Measurements from ENCODE around the gene FBXW11. TPM values are rescaled to one million over a fixed set of nuclear protein-coding genes. Genes with fewer than 3 reads are reported as not detected.

FBXW11 gene
- total RNA-seq, 1 experiment from 2014 or later, result 34.9 TPM

GRCh38 chr5:171871711-171872110, 134.7 kb downstream of the FBXW11 start:
- no TSS peak for BruUV-seq (replicated peaks)
- no peak overlapping the region for H3K27ac ChIP-seq (ENCODE audit: low read depth, low read length, poor library complexity, severe bottlenecking)
- intact Hi-C loops (cut with micrococcal nuclease; ENCODE audit: unreplicated experiment), result no loop called here
- H3K4me1 ChIP-seq (ENCODE audit: insufficient read depth, low read length, poor library complexity, severe bottlenecking), result no peaks in the 10 kb centered on the region
- CTCF ChIA-PET, result no interaction called here
- TF ChIP-seq EZH2 (IDR thresholded peaks at IDR 0.05; ENCODE audit: borderline replicate concordance, low read depth, low read length, poor library complexity, severe bottlenecking), result no peak
- no peak for TF ChIP-seq CTCF (conservative IDR thresholded peaks at IDR 0.05; ENCODE audit: low read depth, low read length)
- POLR2A ChIA-PET (ENCODE audit: low non-redundant PET), result no interaction called here
- H3K9me3 ChIP-seq (ENCODE audit: low read depth, low read length, poor library complexity, severe bottlenecking), result no peaks in the 10 kb centered on the region
- peaks cover 26% of the 10 kb centered on the region for H3K36me3 ChIP-seq (ENCODE audit: insufficient read depth, low read length, poor library complexity, severe bottlenecking)
- no peak for DNase-seq (ENCODE audit: low spot score)
- no peaks in the 10 kb centered on the region for H3K27me3 ChIP-seq (replicated peaks; ENCODE audit: insufficient read depth, low read depth, low read length, poor library complexity)
- H3K4me3 ChIP-seq (ENCODE audit: low read depth, low read length, poor library complexity, severe bottlenecking), result no peak overlapping the region

GRCh38 chr5:171869956-171870355, 136.5 kb downstream of the FBXW11 start:
- TF ChIP-seq EZH2 (IDR thresholded peaks at IDR 0.05; ENCODE audit: borderline replicate concordance, low read depth, low read length, poor library complexity, severe bottlenecking) (no peak), CTCF (conservative IDR thresholded peaks at IDR 0.05; ENCODE audit: low read depth, low read length) (no peak)
- H3K27ac ChIP-seq (ENCODE audit: low read depth, low read length, poor library complexity, severe bottlenecking), result no peak overlapping the region
- no peaks in the 10 kb centered on the region for H3K4me1 ChIP-seq (ENCODE audit: insufficient read depth, low read length, poor library complexity, severe bottlenecking)
- ChIA-PET CTCF (no interaction called here), POLR2A (ENCODE audit: low non-redundant PET) (no interaction called here)
- intact Hi-C loops (cut with micrococcal nuclease; ENCODE audit: unreplicated experiment), result no loop called here
- peaks cover 13% of the 10 kb centered on the region for H3K36me3 ChIP-seq (ENCODE audit: insufficient read depth, low read length, poor library complexity, severe bottlenecking)
- H3K9me3 ChIP-seq (ENCODE audit: low read depth, low read length, poor library complexity, severe bottlenecking), result no peaks in the 10 kb centered on the region
- H3K27me3 ChIP-seq (replicated peaks; ENCODE audit: insufficient read depth, low read depth, low read length, poor library complexity), result no peaks in the 10 kb centered on the region
- DNase-seq (ENCODE audit: low spot score), result no peak
- BruUV-seq (replicated peaks), result no TSS peak
- no peak overlapping the region for H3K4me3 ChIP-seq (ENCODE audit: low read depth, low read length, poor library complexity, severe bottlenecking)

- Histone ChIP-seq H3K4me3 (ENCODE audit: low read depth, low read length, poor library complexity, severe bottlenecking) (no peak overlapping the region), H3K4me1 (ENCODE audit: insufficient read depth, low read length, poor library complexity, severe bottlenecking) (no peaks in the 10 kb centered on the region), H3K27me3 (replicated peaks; ENCODE audit: insufficient read depth, low read depth, low read length, poor library complexity) (no peaks in the 10 kb centered on the region), H3K9me3 (ENCODE audit: low read depth, low read length, poor library complexity, severe bottlenecking) (no peaks in the 10 kb centered on the region), H3K36me3 (ENCODE audit: insufficient read depth, low read length, poor library complexity, severe bottlenecking) (peaks cover 13% of the 10 kb centered on the region), H3K27ac (ENCODE audit: low read depth, low read length, poor library complexity, severe bottlenecking) (no peak overlapping the region)
- POLR2A ChIA-PET (ENCODE audit: low non-redundant PET), result no interaction called here
- no peak for TF ChIP-seq CTCF (conservative IDR thresholded peaks at IDR 0.05; ENCODE audit: low read depth, low read length)
- no peak for TF ChIP-seq EZH2 (IDR thresholded peaks at IDR 0.05; ENCODE audit: borderline replicate concordance, low read depth, low read length, poor library complexity, severe bottlenecking)
- intact Hi-C loops (cut with micrococcal nuclease; ENCODE audit: unreplicated experiment), result no loop called here
- DNase-seq (ENCODE audit: low spot score), result no peak
- CTCF ChIA-PET, result interaction anchor here (0.6 kb wide), 1 partner anchor 298 kb away, joined by 3 read pairs; no protein-coding TSS in a partner anchor
- BruUV-seq (replicated peaks), result no TSS peak
These were observed 138.2 kb downstream of the FBXW11 start for GRCh38 chr5:171868236-171868635.
